SK-N-SH (cell line): ENCODE measurements around the gene HOXC5. TPM values are rescaled to one million over a fixed set of nuclear protein-coding genes. Genes with fewer than 3 reads are reported as not detected.

Experiments
- CTCF ChIA-PET: fragments of 300-600, 350-600 bp; formaldehyde crosslinking; extraction: SDS; loops from one replicate; lab custom pipeline; 2021; lab: Yijun Ruan, JAX
- POLR2A ChIA-PET: fragments of 350-600 bp; sonication (Branson Sonifier 250); formaldehyde crosslinking; extraction: SDS; loops from one replicate; lab custom pipeline; 2020; ENCODE audit warnings: antibody characterized with exemption, inconsistent platforms; lab: Yijun Ruan, JAX
- DNase-seq: peaks from one replicate; pipeline ENCODE4 v3.0.0; 2012
- H2AFZ ChIP-seq: fragments of 200-600 bp; sonication (generic); 2 replicates; pipeline ENCODE4 v1.8.1; 2016; ENCODE audit warnings: antibody characterized with exemption, mild to moderate bottlenecking, low read depth
- H3F3A ChIP-seq: fragments of 200-600 bp; sonication (generic); replicated peaks from 2 replicates; pipeline ENCODE3; 2016; ENCODE audit warnings: antibody characterized with exemption, mild to moderate bottlenecking; ENCODE audit not compliant: insufficient read depth
- H3K27ac ChIP-seq, 2 experiments: fragments of 200-500 bp in 1 of 2; fragments of 200-600 bp in 1 of 2; sonication (Bioruptor generic) in 1 of 2; sonication (generic), shearing (Covaris generic) in 1 of 2; 2 replicates each; pipeline versions ENCODE4 v1.5.1 to v1.6.1; 2014 to 2016; ENCODE audit warnings: low read depth in 2 of 2, inconsistent platforms in 1 of 2, low read length in 1 of 2, mild to moderate bottlenecking in 1 of 2, mixed read lengths in 1 of 2
- H3K27me3 ChIP-seq: fragments of 200-600 bp; sonication (generic), shearing (Covaris generic); 2 replicates; pipeline ENCODE4 v1.6.1; 2016; ENCODE audit warnings: mixed run types; ENCODE audit not compliant: insufficient read depth
- H3K36me3 ChIP-seq, 2 experiments: fragments of 200-500 bp in 1 of 2; fragments of 200-600 bp in 1 of 2; sonication (Bioruptor generic) in 1 of 2; sonication (generic) in 1 of 2; replicated peaks in 1 of 2; 2 replicates each; pipeline versions ENCODE3 to v1.5.1; 2014 to 2016; ENCODE audit warnings: low read length in 1 of 2, mild to moderate bottlenecking in 1 of 2; ENCODE audit not compliant: insufficient read depth in 2 of 2, control insufficient read depth in 1 of 2
- H3K4me1 ChIP-seq, 2 experiments: fragments of 200-500 bp in 1 of 2; fragments of 200-600 bp in 1 of 2; sonication (Bioruptor generic) in 1 of 2; sonication (generic), shearing (Covaris generic) in 1 of 2; 2 replicates each; pipeline versions ENCODE4 v1.5.1 to v1.6.1; 2014 to 2016; ENCODE audit warnings: low read depth in 1 of 2, low read length in 1 of 2, mixed run types in 1 of 2; ENCODE audit not compliant: insufficient read depth in 2 of 2, control insufficient read depth in 1 of 2
- H3K4me2 ChIP-seq: fragments of 200-600 bp; sonication (generic), shearing (Covaris generic); 2 replicates; pipeline ENCODE4 v1.6.1; 2017; ENCODE audit warnings: mixed run types
- H3K4me3 ChIP-seq, 2 experiments: fragments of 200-500 bp in 1 of 2; fragments of 200-600 bp in 1 of 2; sonication (Bioruptor generic) in 1 of 2; sonication (generic), shearing (Covaris generic) in 1 of 2; 2 replicates each; pipeline versions ENCODE4 v1.5.1 to v1.8.1; 2014 to 2016; ENCODE audit warnings: low read depth in 2 of 2, inconsistent platforms in 1 of 2, low read length in 1 of 2, mild to moderate bottlenecking in 1 of 2, mixed read lengths in 1 of 2, moderate library complexity in 1 of 2
- H3K79me2 ChIP-seq: fragments of 200-600 bp; sonication (generic); 2 replicates; pipeline ENCODE4 v1.8.1; 2017; ENCODE audit warnings: mild to moderate bottlenecking; ENCODE audit not compliant: insufficient read depth
- H3K9ac ChIP-seq: fragments of 200-600 bp; sonication (generic); 2 replicates; pipeline ENCODE4 v1.6.1; 2017; ENCODE audit warnings: mixed run types
- H3K9me2 ChIP-seq: fragments of 200-600 bp; sonication (generic); 2 replicates; pipeline ENCODE4 v1.6.1; 2017; ENCODE audit warnings: mixed run types
- H3K9me3 ChIP-seq: fragments of 200-600 bp; sonication (generic); 2 replicates; pipeline ENCODE4 v1.6.1; 2017; ENCODE audit warnings: mixed run types, mild to moderate bottlenecking, moderate library complexity
- H4K20me1 ChIP-seq: fragments of 200-600 bp; sonication (generic); 2 replicates; pipeline ENCODE4 v1.6.1; 2017; ENCODE audit warnings: mild to moderate bottlenecking, mixed run types; ENCODE audit not compliant: insufficient read depth
- CHD2 ChIP-seq: fragments of 150-350 bp; IDR thresholded peaks from 2 replicates; pipeline ENCODE4 v1.6.1; 2018; ENCODE audit warnings: low read length; ENCODE audit not compliant: partially characterized antibody
- EZH2phosphoT487 ChIP-seq: fragments of 200-600 bp; sonication (generic); IDR thresholded peaks from 2 replicates; pipeline ENCODE4 v1.6.1; 2017; ENCODE audit warnings: low read depth, mixed run types, mild to moderate bottlenecking, antibody characterized with exemption, moderate library complexity, borderline replicate concordance
- FOSL2 ChIP-seq: IDR thresholded peaks from 2 replicates; pipeline ENCODE4 v1.4.0; 2012; ENCODE audit warnings: low read depth, mild to moderate bottlenecking, moderate library complexity, borderline replicate concordance
- FOXJ3 ChIP-seq: sonication (generic); formaldehyde crosslinking; IDR thresholded peaks from 2 replicates; pipeline ENCODE4 v1.5.1; 2020; ENCODE audit warnings: mild to moderate bottlenecking, missing genetic modification reagents
- FOXM1 ChIP-seq: IDR thresholded peaks from 2 replicates; pipeline ENCODE4 v1.4.0; 2012; ENCODE audit warnings: low read depth, mild to moderate bottlenecking
- GATA2 ChIP-seq: sonication (generic); formaldehyde crosslinking; IDR thresholded peaks from 2 replicates; pipeline ENCODE4 v1.5.0; 2020; ENCODE audit warnings: mild to moderate bottlenecking, missing genetic modification reagents
- MEF2A ChIP-seq: IDR thresholded peaks from 2 replicates; pipeline ENCODE4 v1.4.0; 2012; ENCODE audit warnings: low read depth, borderline replicate concordance
- RFX5 ChIP-seq: IDR thresholded peaks from 2 replicates; pipeline ENCODE4 v1.6.1; 2012; ENCODE audit warnings: mild to moderate bottlenecking, improper control_type of control experiment, low read length
- RXRA ChIP-seq: IDR thresholded peaks from 2 replicates; pipeline ENCODE4 v1.4.0; 2012; ENCODE audit warnings: low read depth, mild to moderate bottlenecking, borderline replicate concordance
- TEAD4 ChIP-seq: IDR thresholded peaks from 2 replicates; pipeline ENCODE4 v1.4.0; 2012; ENCODE audit warnings: mild to moderate bottlenecking, borderline replicate concordance; ENCODE audit not compliant: insufficient read depth
- YY1 ChIP-seq: IDR thresholded peaks from 2 replicates; pipeline ENCODE4 v1.4.0; 2012; ENCODE audit warnings: low read depth, mild to moderate bottlenecking
- WGBS: methylation state at CpG from one replicate; pipeline ENCODE4 v1.1.6; 2017; ENCODE audit warnings: low lambda C conversion rate; 5-methylcytosine and 5-hydroxymethylcytosine counted together
- polyA plus RNA-seq, 3 experiments: library from polyadenylated mRNA; depleted of rRNA; stranded (reverse); fragments of >200 nt; gene quantifications; 2 replicates each; pipeline ENCODE4 v1.2.3, GENCODE V29; 2012
- TF ChIP-seq, protein P1 (sequence below): IDR thresholded peaks from 2 replicates; pipeline ENCODE4 v1.6.1; 2012; ENCODE audit warnings: mild to moderate bottlenecking, low read depth, low read length, moderate library complexity
- TF ChIP-seq, protein P2 (sequence below): IDR thresholded peaks from 2 replicates; pipeline ENCODE4 v1.4.0; 2012; ENCODE audit warnings: low read depth, borderline replicate concordance
- TF ChIP-seq, protein P3 (sequence below): IDR thresholded peaks from 2 replicates; pipeline ENCODE4 v1.4.0; 2012; ENCODE audit warnings: low read depth
- TF ChIP-seq, protein P4 (sequence below): fragments of 200-600 bp; sonication (generic); IDR thresholded peaks from 2 replicates; pipeline ENCODE4 v1.6.1; 2017; ENCODE audit warnings: antibody characterized with exemption, mild to moderate bottlenecking, moderate library complexity
- TF ChIP-seq, protein P5 (sequence below): IDR thresholded peaks from 2 replicates; pipeline ENCODE4; 2012

Gene HOXC5
- polyA plus RNA-seq, 1 of the 3 experiments (the other 2 are of a cell fraction), result 2.1 TPM

DNA sequence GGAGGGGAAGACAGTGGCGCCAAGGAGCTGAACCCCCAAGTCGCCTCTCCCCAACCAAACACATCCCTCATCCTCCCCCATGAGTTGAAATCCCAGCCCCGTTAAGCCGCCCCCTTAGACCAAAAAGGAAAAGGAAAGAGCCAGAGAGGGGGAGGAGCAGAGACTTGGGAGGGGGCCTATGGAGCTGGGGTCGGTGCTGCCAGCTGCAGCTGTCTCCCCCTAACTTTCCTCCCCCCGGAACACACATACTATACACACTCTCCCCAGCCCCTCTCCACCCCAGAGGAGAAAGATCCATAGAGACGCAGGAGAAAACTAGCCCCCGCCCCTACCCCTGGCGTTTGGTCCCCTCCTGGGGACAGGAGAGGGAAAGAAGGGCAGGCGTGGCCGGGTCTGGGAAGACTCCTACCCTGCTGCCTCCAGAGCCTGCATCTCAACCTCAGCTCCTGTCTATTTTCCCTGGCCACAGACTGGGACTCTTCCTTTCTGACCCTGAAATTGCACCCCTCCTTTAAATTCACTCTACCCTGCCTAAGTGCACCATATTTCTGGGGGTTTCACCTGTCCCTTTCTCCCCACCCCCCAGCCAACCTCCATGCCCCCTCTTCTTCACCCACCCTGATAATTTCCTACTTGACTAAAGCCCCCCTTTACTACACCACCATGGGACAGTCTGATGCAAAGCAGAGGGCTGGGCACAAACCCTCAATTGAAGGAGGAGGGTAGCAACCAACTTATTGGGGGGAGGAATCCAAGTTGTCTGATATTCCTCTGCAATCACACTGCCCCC, 34.5 kb upstream of the HOXC5 start:
- Histone ChIP-seq H3K4me2 (no peak overlapping the region), H3K27me3 (peaks cover 42% of the 10 kb centered on the region), H3K4me3 (no peak overlapping the region), H3K4me1 (peaks cover 0 to 16% of the 10 kb centered on the region in 2 experiments; a peak in 2 of 4 replicates), H4K20me1 (no peaks in the 10 kb centered on the region), H3K36me3 (no peaks in the 10 kb centered on the region), H3K27ac (no peak overlapping the region), H3K9me3 (no peaks in the 10 kb centered on the region), H3K9ac (no peak overlapping the region), H3F3A (no peaks in the 10 kb centered on the region), H3K9me2 (no peaks in the 10 kb centered on the region), H3K79me2 (no peaks in the 10 kb centered on the region), H2AFZ (no peak overlapping the region)
- whole genome bisulfite sequencing, result 74% methylated on average over 11 of the region's 11 CpGs
- no peak for TF ChIP-seq CHD2
- TF ChIP-seq FOSL2, result no peak
- TF ChIP-seq RXRA, result no peak
- TF ChIP-seq RFX5, result no peak
- TF ChIP-seq MEF2A, result no peak
- TF ChIP-seq, protein P1, sequence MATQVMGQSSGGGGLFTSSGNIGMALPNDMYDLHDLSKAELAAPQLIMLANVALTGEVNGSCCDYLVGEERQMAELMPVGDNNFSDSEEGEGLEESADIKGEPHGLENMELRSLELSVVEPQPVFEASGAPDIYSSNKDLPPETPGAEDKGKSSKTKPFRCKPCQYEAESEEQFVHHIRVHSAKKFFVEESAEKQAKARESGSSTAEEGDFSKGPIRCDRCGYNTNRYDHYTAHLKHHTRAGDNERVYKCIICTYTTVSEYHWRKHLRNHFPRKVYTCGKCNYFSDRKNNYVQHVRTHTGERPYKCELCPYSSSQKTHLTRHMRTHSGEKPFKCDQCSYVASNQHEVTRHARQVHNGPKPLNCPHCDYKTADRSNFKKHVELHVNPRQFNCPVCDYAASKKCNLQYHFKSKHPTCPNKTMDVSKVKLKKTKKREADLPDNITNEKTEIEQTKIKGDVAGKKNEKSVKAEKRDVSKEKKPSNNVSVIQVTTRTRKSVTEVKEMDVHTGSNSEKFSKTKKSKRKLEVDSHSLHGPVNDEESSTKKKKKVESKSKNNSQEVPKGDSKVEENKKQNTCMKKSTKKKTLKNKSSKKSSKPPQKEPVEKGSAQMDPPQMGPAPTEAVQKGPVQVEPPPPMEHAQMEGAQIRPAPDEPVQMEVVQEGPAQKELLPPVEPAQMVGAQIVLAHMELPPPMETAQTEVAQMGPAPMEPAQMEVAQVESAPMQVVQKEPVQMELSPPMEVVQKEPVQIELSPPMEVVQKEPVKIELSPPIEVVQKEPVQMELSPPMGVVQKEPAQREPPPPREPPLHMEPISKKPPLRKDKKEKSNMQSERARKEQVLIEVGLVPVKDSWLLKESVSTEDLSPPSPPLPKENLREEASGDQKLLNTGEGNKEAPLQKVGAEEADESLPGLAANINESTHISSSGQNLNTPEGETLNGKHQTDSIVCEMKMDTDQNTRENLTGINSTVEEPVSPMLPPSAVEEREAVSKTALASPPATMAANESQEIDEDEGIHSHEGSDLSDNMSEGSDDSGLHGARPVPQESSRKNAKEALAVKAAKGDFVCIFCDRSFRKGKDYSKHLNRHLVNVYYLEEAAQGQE, result no peak
- no peak for TF ChIP-seq TEAD4
- TF ChIP-seq, protein P2, sequence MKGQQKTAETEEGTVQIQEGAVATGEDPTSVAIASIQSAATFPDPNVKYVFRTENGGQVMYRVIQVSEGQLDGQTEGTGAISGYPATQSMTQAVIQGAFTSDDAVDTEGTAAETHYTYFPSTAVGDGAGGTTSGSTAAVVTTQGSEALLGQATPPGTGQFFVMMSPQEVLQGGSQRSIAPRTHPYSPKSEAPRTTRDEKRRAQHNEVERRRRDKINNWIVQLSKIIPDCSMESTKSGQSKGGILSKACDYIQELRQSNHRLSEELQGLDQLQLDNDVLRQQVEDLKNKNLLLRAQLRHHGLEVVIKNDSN, result no peak
- TF ChIP-seq, protein P3, sequence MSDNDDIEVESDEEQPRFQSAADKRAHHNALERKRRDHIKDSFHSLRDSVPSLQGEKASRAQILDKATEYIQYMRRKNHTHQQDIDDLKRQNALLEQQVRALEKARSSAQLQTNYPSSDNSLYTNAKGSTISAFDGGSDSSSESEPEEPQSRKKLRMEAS, result no peak
- TF ChIP-seq, protein P4, sequence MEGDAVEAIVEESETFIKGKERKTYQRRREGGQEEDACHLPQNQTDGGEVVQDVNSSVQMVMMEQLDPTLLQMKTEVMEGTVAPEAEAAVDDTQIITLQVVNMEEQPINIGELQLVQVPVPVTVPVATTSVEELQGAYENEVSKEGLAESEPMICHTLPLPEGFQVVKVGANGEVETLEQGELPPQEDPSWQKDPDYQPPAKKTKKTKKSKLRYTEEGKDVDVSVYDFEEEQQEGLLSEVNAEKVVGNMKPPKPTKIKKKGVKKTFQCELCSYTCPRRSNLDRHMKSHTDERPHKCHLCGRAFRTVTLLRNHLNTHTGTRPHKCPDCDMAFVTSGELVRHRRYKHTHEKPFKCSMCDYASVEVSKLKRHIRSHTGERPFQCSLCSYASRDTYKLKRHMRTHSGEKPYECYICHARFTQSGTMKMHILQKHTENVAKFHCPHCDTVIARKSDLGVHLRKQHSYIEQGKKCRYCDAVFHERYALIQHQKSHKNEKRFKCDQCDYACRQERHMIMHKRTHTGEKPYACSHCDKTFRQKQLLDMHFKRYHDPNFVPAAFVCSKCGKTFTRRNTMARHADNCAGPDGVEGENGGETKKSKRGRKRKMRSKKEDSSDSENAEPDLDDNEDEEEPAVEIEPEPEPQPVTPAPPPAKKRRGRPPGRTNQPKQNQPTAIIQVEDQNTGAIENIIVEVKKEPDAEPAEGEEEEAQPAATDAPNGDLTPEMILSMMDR, result no peak
- TF ChIP-seq FOXM1, result no peak
- no peak for TF ChIP-seq FOXJ3 (CRISPR knock-in tag)
- no peak for TF ChIP-seq EZH2phosphoT487
- TF ChIP-seq, protein P5, sequence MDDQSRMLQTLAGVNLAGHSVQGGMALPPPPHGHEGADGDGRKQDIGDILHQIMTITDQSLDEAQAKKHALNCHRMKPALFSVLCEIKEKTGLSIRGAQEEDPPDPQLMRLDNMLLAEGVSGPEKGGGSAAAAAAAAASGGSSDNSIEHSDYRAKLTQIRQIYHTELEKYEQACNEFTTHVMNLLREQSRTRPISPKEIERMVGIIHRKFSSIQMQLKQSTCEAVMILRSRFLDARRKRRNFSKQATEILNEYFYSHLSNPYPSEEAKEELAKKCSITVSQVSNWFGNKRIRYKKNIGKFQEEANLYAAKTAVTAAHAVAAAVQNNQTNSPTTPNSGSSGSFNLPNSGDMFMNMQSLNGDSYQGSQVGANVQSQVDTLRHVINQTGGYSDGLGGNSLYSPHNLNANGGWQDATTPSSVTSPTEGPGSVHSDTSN, result no peak
- no peak for TF ChIP-seq YY1
- no peak for TF ChIP-seq GATA2 (CRISPR knock-in tag)
- ChIA-PET CTCF (interaction anchor here (0.6 to 24.5 kb wide), 14 partner anchors 7 to 370 kb away, joined by 3 to 568 read pairs (median 4); partner anchors contain the start of genes HOXC10, HOXC5, HOXC8 and SMUG1), POLR2A (interaction anchor here (0.5 kb wide), 1 partner anchor 14 kb away, joined by 3 read pairs; no protein-coding TSS in a partner anchor)
- DNase-seq, result no peak
